GM10266 (cell line): ENCODE measurements around the gene MAP3K5.

Experiments
- DNase-seq: peaks from one replicate; pipeline ENCODE4 v3.0.0; 2012; ENCODE audit errors: extremely low spot score
- TF ChIP-seq, protein P1 (sequence below): IDR thresholded peaks from 2 replicates; pipeline ENCODE4 v1.5.1; 2012; ENCODE audit warnings: mild to moderate bottlenecking, low read depth; ENCODE audit not compliant: control insufficient read depth, insufficient read depth; ENCODE audit errors: missing control alignments

Gene MAP3K5

DNA sequence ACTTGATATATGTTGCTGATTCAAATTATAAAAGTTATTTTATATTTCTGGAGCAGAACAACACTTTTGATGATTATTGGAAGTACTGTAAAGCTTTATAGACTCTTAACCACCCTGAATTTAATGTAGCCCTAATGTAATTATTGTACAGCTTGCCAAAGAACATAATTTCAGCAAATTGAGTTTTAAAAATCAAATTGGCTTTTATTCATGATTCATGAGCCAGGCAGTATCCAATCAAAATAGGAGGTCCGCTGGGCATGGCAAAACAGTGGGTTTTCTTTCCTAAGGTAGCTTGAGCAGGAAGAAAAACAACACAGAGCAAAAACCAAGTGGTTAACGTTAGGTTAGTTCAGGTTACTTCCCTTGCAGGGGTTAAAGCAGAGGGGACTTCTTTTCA lies 177.3 kb downstream of the MAP3K5 start:
- DNase-seq: no peak
- TF ChIP-seq, protein P1, sequence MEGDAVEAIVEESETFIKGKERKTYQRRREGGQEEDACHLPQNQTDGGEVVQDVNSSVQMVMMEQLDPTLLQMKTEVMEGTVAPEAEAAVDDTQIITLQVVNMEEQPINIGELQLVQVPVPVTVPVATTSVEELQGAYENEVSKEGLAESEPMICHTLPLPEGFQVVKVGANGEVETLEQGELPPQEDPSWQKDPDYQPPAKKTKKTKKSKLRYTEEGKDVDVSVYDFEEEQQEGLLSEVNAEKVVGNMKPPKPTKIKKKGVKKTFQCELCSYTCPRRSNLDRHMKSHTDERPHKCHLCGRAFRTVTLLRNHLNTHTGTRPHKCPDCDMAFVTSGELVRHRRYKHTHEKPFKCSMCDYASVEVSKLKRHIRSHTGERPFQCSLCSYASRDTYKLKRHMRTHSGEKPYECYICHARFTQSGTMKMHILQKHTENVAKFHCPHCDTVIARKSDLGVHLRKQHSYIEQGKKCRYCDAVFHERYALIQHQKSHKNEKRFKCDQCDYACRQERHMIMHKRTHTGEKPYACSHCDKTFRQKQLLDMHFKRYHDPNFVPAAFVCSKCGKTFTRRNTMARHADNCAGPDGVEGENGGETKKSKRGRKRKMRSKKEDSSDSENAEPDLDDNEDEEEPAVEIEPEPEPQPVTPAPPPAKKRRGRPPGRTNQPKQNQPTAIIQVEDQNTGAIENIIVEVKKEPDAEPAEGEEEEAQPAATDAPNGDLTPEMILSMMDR: no peak

DNA sequence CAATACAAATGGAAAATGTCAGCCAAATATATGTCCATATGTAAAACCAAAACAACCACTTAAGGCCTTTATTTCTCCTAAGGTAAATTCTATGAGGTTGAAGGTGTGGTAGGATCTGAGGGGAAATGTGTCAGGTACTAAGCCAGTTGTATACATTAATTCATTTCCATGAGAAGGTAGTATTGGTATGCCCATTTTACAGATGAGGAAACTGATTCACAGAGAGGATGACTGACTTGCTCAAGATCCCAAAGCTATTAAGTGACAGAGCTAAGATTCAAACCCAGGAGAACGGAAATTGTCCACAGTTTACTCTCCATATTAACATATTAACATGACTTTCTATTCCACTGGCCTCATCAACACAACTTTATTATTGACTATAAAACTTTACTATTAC lies 177.9 kb downstream of the MAP3K5 start:
- DNase-seq: no peak
- TF ChIP-seq, protein P1: no peak

DNA sequence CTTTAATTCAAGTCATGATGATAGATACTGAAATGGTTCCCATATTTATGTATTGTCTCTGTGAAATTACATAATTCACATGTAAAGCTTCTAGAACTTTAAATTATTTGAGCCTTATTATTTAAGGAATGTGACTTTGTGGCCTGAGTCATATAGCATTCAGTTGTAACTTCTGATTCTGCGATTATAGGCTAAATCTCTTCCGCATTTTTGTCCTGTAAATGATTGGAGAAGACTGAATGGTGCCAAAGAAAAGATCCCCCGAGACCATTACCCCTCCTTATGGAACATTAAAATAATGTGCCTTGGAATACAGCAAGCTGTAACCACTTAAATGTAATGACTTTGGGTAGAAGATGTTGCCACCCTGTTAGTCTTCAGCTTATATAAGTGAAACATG lies 178.8 kb downstream of the MAP3K5 start:
- DNase-seq: no peak
- TF ChIP-seq, protein P1: no peak

DNA sequence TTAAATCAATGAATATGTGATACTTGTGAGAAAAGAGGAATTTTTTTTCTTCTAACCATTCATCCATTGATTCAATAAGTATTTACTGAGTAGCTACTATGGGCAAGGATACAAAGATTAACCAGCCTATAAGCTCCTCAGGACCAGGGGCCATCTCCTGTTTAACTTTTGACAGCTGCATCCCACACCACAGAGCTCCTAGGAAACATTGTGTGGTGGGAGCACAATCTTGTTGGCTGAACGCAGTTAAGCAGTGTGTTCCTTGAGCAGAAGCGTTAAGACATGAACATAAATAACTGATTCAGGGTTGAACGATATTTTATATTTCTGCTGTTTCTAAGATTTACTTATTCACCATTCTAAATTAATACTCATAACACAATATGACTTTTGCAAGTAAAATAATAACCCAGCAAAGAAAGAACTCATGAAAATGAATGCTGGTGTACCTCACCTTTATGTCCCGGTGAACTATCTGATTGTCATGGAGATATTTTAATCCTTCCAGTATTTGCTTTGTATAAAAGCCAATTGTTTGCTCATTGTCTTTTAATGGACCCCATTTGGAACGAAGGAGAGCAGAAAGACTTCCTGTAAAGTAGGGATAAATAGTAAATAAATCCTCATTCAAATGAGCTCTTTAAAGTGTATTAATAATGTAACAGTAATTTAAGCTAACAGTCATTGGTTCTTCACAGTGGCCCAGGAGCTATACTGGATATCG lies 179.4 kb downstream of the MAP3K5 start:
- TF ChIP-seq, protein P1: no peak
- no peak for DNase-seq

DNA sequence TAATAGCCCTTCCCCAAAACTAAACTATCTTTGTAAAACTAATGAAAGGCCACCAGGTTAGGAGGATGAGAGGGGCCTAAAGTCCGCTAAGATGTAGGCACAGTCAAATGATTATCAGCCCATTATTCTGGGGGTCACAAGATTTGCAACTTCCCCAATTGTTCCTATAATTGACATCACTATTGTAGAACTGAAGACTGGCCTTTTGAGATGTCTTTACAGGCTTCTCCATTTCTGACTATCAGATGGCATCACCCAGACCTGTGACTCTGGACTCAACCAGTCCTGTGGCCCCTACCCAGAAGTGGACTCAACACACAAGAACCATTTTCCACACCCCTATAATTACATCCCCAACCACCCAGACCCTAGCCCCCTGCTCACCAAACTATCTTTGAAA lies 180.5 kb downstream of the MAP3K5 start:
- no peak for DNase-seq

DNA sequence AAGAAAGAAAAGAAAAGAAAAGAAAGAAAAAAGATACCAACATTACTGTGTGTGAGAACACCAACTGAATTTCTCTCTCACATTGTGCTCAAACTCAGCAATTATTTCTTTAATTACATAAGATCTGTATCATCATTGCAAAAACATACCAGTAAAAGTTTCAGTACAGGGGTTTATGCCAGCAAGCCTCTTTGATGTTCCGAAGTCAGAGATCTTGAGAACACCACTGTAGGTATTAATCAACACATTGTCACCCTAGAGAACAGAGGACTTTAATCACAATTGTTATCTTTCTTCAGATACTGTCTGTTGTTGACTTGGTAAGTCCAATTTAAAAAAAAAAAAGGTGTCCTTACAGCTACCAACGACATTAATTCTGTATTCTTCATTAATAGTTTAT lies 181.1 kb downstream of the MAP3K5 start:
- no peak for DNase-seq
- TF ChIP-seq, protein P1: no peak

More for the DNA sequence above, 180.5 kb downstream of the MAP3K5 start:
- TF ChIP-seq, protein P1: no peak

DNA sequence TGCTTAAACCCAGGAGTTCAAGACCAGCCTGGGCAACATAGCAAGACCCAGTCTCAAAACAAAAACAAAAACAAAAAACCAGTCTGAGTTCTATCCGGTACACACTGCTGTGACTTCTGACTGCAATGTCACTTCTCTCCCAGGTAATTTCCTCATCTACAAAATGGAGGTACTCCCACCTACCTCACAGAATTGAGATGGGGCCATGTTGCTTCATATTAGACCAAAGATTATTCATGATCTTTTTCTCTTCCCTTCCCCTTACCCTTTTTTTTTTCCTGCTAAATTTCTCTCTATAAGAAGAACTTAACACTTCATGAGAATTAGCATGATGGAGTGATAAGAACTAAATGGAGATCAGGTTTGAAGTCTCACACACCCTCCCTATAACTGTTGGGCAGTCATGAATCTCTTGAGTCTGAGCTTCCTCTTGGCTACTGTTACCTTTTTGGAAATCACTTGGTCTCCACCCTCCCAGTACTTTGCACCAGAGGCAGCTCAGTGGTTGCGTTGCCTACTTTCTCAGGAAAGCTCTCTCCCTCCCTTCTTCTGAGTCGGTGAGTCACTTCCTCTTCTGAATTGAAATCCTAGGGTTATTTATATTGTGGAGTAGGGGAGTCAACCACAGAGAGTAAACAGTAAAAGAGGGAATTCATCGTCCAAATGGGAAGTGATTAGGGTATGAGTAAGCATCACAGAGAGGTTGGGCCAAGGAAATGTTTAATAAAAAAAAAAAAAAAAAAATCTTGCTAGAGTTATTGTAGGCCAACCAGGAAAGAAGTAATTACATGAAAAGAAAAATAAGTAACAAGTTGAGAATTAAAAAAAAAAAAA lies 182.2 kb downstream of the MAP3K5 start:
- DNase-seq: no peak

More for the DNA sequence above, 182.2 kb downstream of the MAP3K5 start:
- TF ChIP-seq, protein P1: no peak
